ENCODE data around the gene TSPAN13.

TSPAN13 gene

DNA sequence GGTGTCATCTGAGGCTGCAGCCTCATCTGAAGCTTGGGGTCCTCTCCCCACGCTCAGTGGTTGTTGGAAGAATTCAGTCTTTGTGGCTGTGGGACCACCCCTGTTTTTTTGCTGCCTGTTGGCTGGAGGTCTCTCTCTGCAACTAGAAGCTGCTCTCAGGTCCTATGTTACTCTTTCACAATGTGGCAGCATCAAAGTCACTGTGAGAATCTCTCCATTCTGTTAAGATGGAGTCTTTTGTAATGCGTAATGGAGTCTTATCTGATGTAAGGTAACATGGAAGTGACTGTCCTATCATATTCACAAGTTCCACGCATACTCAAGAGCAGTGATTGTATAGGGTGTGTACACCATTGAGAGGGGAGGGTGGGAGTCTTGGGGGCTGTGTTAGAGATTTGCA is 24.9 kb downstream of the TSPAN13 start:
- DNase-seq (ENCODE audit: low spot score), result no peak

- DNase-seq (ENCODE audit: low spot score), result no peak
Measured at GRCh38 chr7:16779051-16779450, 25.5 kb downstream of the TSPAN13 start.

GRCh38 chr7:16780596-16780995 is 27.0 kb downstream of the TSPAN13 start:
- DNase-seq (ENCODE audit: low spot score), result no peak

DNA sequence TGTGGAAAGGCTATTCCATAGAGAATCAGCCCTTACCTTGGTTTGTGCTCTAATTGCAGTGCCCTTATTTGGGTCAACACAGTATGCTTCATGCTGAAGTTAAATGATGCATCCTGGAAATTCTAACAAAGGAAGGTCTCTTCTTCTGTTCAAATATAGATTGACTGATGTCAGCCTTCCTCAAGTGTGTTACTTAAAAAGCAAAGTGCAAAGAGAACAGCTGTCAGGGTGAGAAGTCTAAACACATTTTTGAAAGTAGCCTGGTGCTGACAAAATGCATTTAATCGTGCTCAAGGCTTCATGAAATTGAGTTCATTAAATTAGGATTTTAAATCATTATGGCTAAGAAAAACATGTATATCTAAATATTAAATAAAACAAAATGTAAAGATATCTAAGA is 31.8 kb downstream of the TSPAN13 start:
- DNase-seq (ENCODE audit: low spot score), result no peak

DNA sequence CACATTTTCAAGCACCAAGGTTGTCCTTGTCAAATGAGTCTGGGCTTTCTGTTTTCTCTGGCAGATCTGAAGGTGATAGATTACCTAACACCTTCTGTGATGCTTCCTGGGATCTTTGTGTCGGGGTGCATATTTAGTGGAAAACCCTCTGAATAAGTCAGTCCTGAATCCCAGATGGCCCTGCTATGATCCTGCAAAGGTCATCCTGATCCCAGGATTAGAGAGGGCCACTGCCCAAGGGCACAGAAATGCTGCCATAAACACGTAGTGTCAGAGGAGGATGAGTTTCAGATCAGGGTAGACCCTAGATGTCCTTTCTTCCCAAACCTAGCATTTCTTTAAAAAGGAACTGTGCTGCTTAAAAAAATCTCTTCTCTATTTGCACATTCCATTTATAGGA is 32.3 kb downstream of the TSPAN13 start:
- DNase-seq (ENCODE audit: low spot score), result no peak

DNA sequence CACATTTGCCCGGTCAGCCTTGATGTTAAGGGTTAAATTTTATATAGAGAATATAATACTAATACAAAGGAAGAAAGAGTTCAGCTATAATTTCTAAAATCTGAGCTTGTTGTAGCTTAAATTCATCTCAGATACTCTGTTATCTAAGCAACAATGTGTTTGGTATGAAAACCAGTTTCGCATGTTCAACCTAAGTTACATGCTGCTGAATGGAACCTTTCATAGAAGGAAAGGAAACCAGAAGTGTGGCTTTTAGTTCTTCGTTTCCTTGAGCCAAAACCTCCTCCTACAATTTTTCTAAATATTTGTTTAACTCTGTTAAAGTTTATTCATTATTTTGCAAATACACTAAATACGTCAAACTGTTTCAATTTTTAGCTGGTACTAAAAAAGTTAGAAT is 32.7 kb downstream of the TSPAN13 start:
- no peak for DNase-seq (ENCODE audit: low spot score)

GRCh38 chr7:16787127-16787526 is 33.6 kb downstream of the TSPAN13 start:
- DNase-seq (ENCODE audit: low spot score), result no peak

GRCh38 chr7:16791071-16791470 is 37.5 kb downstream of the TSPAN13 start:
- no peak for DNase-seq (ENCODE audit: low spot score)

DNA sequence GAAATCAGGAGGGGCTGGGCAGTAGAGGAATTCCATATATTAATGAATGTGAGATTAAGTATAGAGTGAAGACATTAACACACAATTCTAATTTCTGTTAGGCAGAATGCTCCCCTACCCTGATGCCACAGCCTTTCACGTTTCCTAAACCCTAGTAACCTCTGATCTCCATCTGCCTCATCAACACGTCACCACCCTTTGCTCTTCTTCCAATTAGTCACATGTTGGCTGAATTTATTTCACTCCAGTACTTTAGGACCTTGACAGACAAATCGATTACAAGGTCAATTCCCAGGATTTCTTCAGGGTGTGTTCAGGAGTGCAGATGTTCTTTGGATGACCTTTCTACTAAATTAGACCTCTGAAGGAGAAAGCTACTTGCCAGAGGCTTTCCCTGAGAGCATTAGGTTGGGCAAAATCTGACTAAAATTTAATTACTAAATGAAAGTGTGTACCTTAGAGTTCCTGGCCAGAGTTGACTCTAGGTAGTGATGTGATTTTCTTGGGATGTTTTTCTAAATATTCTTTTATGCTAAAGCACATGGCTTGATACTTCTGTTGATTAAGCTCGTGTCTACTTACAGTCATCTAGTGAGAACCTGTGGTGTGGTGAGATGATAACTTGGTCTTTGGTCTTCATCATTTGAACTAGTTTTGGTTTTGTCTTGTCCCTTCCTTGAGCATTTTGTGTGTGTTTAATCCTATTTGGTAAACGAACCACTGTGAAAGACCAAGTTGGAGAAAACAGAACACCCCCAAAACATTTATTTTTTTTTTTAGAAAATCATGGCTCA is 38.5 kb downstream of the TSPAN13 start:
- DNase-seq (ENCODE audit: low spot score), result no peak

- no peak for DNase-seq (ENCODE audit: low spot score)
Measured at GRCh38 chr7:16794986-16795385, 41.4 kb downstream of the TSPAN13 start.

- no peak for DNase-seq (ENCODE audit: low spot score)
Measured at GRCh38 chr7:16795624-16796023, 42.1 kb downstream of the TSPAN13 start.

DNA sequence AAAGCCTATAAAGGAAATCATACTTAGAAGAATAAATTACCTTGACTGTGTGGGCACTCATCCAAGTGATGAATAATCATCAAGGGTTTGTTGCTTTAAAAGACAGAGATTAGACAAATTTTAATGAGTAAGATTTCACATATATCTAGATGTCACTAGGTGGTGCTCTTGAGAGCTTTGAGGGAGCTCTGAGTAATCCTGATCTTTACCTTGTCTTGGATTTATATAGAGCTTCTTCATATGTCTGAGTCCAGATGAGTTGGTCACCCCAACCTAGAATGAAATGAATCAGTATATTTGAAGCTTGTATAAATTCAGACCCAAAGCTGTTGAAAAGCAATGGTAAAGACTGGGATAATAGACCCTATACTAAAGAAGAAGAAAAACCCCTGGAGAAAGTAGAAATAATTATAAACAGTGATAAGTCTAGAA is 47.6 kb downstream of the TSPAN13 start:
- DNase-seq (ENCODE audit: low spot score), result peak; percentile 65

DNA sequence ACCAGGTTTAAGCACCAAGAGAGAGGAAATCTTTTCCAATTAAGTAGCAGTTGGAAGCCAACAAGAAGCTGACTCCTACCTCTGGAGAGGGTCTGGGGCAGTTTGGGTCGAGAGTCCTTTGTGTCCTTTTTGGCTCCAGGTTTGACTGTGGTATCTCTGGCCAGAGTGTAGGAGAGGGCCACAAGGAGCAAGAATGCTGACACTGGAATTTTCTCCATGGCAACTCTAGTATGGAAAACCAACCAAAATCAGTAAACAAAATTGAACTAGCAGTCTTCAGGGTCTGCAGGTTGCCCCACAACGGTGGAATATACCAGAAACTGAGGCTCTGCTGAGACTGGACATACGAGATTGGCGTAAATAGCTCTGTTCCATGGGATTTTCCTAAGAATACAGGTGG is 48.0 kb downstream of the TSPAN13 start:
- DNase-seq (ENCODE audit: low spot score), result no peak

- no peak for DNase-seq (ENCODE audit: low spot score)
Measured at GRCh38 chr7:16803125-16803524, 49.6 kb downstream of the TSPAN13 start.

GRCh38 chr7:16803881-16804673 is 50.5 kb downstream of the TSPAN13 start:
- no peak for DNase-seq (ENCODE audit: low spot score)

DNA sequence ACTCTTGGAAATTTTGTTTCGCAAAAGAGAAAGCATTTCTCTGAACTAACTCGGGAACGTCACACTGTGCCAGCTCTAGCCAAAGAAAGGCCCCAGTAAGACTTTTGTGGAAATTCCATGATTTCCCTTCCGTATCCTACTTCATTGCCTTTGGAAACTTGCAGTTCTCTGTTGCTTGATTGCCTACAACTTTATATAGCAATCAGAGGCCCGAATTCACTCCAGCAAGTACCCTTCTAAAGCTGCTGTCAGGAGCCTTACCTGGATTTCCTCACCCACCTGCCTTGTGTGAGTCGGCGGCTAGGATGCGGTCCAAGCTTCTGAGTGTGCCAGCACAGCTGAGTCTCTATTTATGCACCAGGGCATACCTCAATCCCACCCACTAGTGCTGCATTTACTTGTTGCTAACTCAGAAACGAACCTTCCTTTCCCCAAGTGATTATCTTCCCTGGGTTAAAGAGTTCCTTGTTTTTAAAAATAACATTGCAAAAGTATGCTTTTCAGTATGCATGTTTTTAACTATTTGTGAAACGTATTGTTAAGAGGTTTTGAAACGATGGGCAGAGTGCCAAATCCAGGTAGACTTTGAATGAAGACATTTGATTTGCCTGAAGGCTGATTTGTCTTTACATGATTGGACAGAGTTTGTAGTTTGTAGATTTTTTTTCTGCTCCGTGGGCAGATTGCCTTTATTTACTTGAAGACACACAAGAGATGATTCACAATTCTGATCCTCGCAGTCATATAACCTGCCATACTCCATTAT is 51.3 kb downstream of the TSPAN13 start, which contains the start of gene AGR2:
AGR2 (minus strand) TSS at position 326 of the 766 bp plus-strand sequence. CDS start 3,203 bp downstream, outside the sequence.
- DNase-seq (ENCODE audit: low spot score), result no peak

DNA sequence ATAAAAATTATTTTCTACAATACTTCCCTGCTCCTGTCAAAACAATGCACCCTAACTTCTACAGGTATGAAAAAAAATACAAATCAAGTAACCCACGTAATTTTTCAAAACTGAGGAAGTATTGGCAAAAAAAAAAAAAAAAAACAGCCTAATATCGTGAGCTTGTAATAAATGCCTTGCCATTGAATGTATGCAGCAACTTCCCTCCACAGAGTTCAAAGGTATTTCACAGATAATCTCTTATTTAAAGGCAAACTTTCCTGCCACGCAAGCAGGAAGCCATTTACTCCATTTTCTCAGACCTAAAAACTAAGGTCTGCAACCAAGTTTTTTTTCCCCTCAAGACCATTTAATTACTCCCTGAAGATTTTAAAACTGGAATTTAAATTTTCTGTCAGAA is 51.9 kb downstream of the TSPAN13 start:
- DNase-seq (ENCODE audit: low spot score), result no peak

- DNase-seq (ENCODE audit: low spot score), result no peak
Measured at GRCh38 chr7:16810112-16810511, 56.6 kb downstream of the TSPAN13 start.

DNA sequence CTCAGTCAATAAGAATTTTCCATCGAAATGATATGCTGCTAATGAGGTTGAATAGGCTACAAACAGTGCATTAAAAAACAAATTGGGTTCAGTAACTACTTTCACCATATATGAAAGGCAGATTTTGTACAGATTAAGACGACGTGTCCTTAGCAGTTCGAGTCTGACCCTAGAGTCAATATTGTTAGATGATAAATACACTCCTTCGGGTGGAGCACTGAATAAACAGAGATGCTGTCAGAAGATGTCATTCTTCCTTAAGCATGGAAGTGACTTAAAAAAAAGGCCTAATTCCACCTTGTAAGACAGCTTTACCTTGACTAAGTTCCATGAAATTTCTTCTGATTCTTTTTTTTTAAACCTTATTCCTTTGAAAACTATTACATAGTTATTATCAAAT is 57.0 kb downstream of the TSPAN13 start:
- no peak for DNase-seq (ENCODE audit: low spot score)

GRCh38 chr7:16811551-16811950 is 58.0 kb downstream of the TSPAN13 start:
- DNase-seq (ENCODE audit: low spot score), result peak; percentile 31

DNA sequence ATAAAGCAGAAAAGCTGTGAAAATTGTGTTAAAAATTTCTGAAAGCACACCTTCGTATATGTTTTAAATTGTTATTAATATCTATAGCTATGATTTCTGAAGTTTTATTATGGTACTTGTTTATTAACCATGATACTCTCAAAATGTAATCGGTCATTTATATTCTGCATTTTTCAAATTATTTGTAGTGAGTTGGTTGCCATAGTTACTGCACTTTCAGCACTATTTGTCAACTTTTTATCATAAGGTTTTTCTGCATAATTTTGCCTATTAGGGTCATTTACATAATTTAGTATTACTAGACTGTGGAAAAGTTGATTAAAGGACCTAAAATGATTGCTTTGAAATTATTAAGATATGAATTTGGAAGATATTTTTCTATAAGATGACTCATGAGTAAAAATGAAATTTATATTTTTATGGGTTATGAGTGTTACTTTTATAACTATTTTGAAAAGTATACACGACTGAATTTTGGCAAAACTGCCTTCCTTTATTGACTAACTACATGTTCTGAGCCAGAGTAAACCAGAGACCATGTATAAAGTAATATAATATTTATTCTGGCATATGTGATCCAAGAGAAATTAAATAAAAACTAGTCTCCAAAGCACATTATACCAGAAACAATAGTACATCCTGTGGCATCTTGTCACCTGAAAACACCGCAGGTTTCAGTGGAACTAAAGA is 59.1 kb downstream of the TSPAN13 start:
- no peak for DNase-seq (ENCODE audit: low spot score)

- DNase-seq (ENCODE audit: low spot score), result no peak
Measured at GRCh38 chr7:16813232-16813616, 59.7 kb downstream of the TSPAN13 start.

Measured in AG08396 (cell line).